ENCODE data around the gene BCL2L15.
A peak's percentile ranks its signal among the peaks of the same experiment; 100 is the strongest.
"Not testable (repeated sequence)": the region's sequence is repeated elsewhere in the genome, so short reads cannot be mapped to it uniquely, and the experiment has no call there.

BCL2L15 gene

GRCh38 chr1:113874012-113874879, 13.1 kb downstream of the BCL2L15 start:
- DNase-seq: no peak

- DNase-seq: no peak
These were observed 15.0 kb downstream of the BCL2L15 start for GRCh38 chr1:113872219-113872935.

GRCh38 chr1:113871597-113872113, 15.7 kb downstream of the BCL2L15 start, which contains the start of gene PTPN22:
Gene PTPN22, minus strand, starts transcription at chr1:113871712.
- DNase-seq: peak in 5 of 58 donors; percentile 1 to 28 (median 6)

GRCh38 chr1:113870778-113871177, 16.6 kb downstream of the BCL2L15 start:
- no peak for DNase-seq

GRCh38 chr1:113868387-113869083, 18.8 kb downstream of the BCL2L15 start:
- DNase-seq: no peak

GRCh38 chr1:113861641-113862040, 25.7 kb downstream of the BCL2L15 start:
- DNase-seq: no peak

GRCh38 chr1:113860891-113861290, 26.5 kb downstream of the BCL2L15 start:
- DNase-seq: no peak

- no peak for DNase-seq
These were observed 27.8 kb downstream of the BCL2L15 start for GRCh38 chr1:113859478-113860175.

- DNase-seq: no peak
These were observed 28.4 kb downstream of the BCL2L15 start for GRCh38 chr1:113858982-113859381.

- DNase-seq: no peak
These were observed 29.0 kb downstream of the BCL2L15 start for GRCh38 chr1:113858418-113858817.

- no peak for DNase-seq
These were observed 29.6 kb downstream of the BCL2L15 start for GRCh38 chr1:113857776-113858175.

GRCh38 chr1:113856401-113856790, 31.0 kb downstream of the BCL2L15 start:
- no peak for DNase-seq

- DNase-seq: no peak
These were observed 31.6 kb downstream of the BCL2L15 start for GRCh38 chr1:113855630-113856400.

- DNase-seq: no peak
These were observed 33.1 kb downstream of the BCL2L15 start for GRCh38 chr1:113854234-113854633.

GRCh38 chr1:113852694-113853093, 34.7 kb downstream of the BCL2L15 start:
- not testable (repeated sequence) for DNase-seq

- no peak for DNase-seq
These were observed 37.1 kb downstream of the BCL2L15 start for GRCh38 chr1:113850127-113850796.

- no peak for DNase-seq
These were observed 38.3 kb downstream of the BCL2L15 start for GRCh38 chr1:113849072-113849471.

- no peak for DNase-seq
These were observed 40.9 kb downstream of the BCL2L15 start for GRCh38 chr1:113846391-113847035.

GRCh38 chr1:113836534-113836933, 50.8 kb downstream of the BCL2L15 start:
- DNase-seq: no peak

Data from anterior cingulate cortex (tissue), 58 donors.